HG03060 (cell line): ENCODE measurements around the gene BAIAP2L2.
"Not testable (repeated sequence)": the region's sequence is repeated elsewhere in the genome, so short reads cannot be mapped to it uniquely, and the experiment has no call there.

Experiments
- ATAC-seq: cut with Tn5 transposase; IDR thresholded peaks from one replicate; pipeline ENCODE4 v1.9.1; 2021; ENCODE audit warnings: low read depth, moderate number of reproducible peaks; ENCODE audit not compliant: unreplicated experiment

BAIAP2L2 gene

GRCh38 chr22:38129021-38129420, 18.5 kb upstream of the BAIAP2L2 start:
- ATAC-seq = no peak

- no peak for ATAC-seq
These were observed 17.4 kb upstream of the BAIAP2L2 start for GRCh38 chr22:38127869-38128268.

GRCh38 chr22:38126928-38127668, 16.6 kb upstream of the BAIAP2L2 start:
- no peak for ATAC-seq

- ATAC-seq = no peak
These were observed 15.3 kb upstream of the BAIAP2L2 start for GRCh38 chr22:38125751-38126201.

- no peak for ATAC-seq
These were observed 14.6 kb upstream of the BAIAP2L2 start for GRCh38 chr22:38125038-38125610.

- ATAC-seq = no peak
These were observed 13.9 kb upstream of the BAIAP2L2 start for GRCh38 chr22:38124236-38124974.

- ATAC-seq = no peak
These were observed 12.1 kb upstream of the BAIAP2L2 start for GRCh38 chr22:38122616-38123015.

- no peak for ATAC-seq
These were observed 10.1 kb upstream of the BAIAP2L2 start for GRCh38 chr22:38120359-38121110.

- ATAC-seq = not testable (repeated sequence)
These were observed 8.3 kb upstream of the BAIAP2L2 start for GRCh38 chr22:38118747-38119146.

- ATAC-seq = no peak
These were observed 7.7 kb upstream of the BAIAP2L2 start for GRCh38 chr22:38118182-38118581.

GRCh38 chr22:38117556-38117955, 7.1 kb upstream of the BAIAP2L2 start:
- not testable (repeated sequence) for ATAC-seq

- ATAC-seq = no peak
These were observed 5.1 kb upstream of the BAIAP2L2 start for GRCh38 chr22:38115423-38116205.

- ATAC-seq = no peak
These were observed 4.3 kb upstream of the BAIAP2L2 start for GRCh38 chr22:38114484-38115398.

- no peak for ATAC-seq
These were observed 1.9 kb upstream of the BAIAP2L2 start for GRCh38 chr22:38112381-38112780.

GRCh38 chr22:38111925-38112355, 1.5 kb upstream of the BAIAP2L2 start:
- no peak for ATAC-seq

- ATAC-seq = no peak
These were observed 674 bp upstream of the BAIAP2L2 start for GRCh38 chr22:38110863-38111852.

GRCh38 chr22:38109371-38110001, 998 bp downstream of the BAIAP2L2 start:
- ATAC-seq = no peak
